NCI-H2227 (cell line): ENCODE data around the gene PXYLP1.

Source experiments
- DNase-seq: peaks from one replicate; lab custom pipeline; 2025; ENCODE audit not compliant: unreplicated experiment; lab: John Stamatoyannopoulos, UW

Gene PXYLP1

GRCh38 chr3:141246958-141247301 lies 15.3 kb downstream of the PXYLP1 start:
- no peak for DNase-seq

GRCh38 chr3:141248064-141248463 lies 16.4 kb downstream of the PXYLP1 start:
- DNase-seq, result no peak

- DNase-seq, result no peak
Observed at GRCh38 chr3:141249041-141249440, 17.4 kb downstream of the PXYLP1 start.

- peak; percentile 3 for DNase-seq
Observed at GRCh38 chr3:141250342-141250741, 18.7 kb downstream of the PXYLP1 start.

- DNase-seq, result no peak
Observed at GRCh38 chr3:141250828-141251227, 19.2 kb downstream of the PXYLP1 start.

GRCh38 chr3:141253326-141253725 lies 21.7 kb downstream of the PXYLP1 start:
- DNase-seq, result no peak

- no peak for DNase-seq
Observed at GRCh38 chr3:141253811-141254210, 22.2 kb downstream of the PXYLP1 start.

GRCh38 chr3:141255137-141255845 lies 23.7 kb downstream of the PXYLP1 start:
- DNase-seq, result no peak

- DNase-seq, result no peak
Observed at GRCh38 chr3:141255846-141256261, 24.2 kb downstream of the PXYLP1 start.

- DNase-seq, result no peak
Observed at GRCh38 chr3:141256820-141257219, 25.2 kb downstream of the PXYLP1 start.

GRCh38 chr3:141257961-141258360 lies 26.3 kb downstream of the PXYLP1 start:
- no peak for DNase-seq

- no peak for DNase-seq
Observed at GRCh38 chr3:141258973-141259372, 27.3 kb downstream of the PXYLP1 start.

- no peak for DNase-seq
Observed at GRCh38 chr3:141259821-141260629, 28.4 kb downstream of the PXYLP1 start.

- DNase-seq, result no peak
Observed at GRCh38 chr3:141260630-141260927, 29.0 kb downstream of the PXYLP1 start.

- DNase-seq, result no peak
Observed at GRCh38 chr3:141261472-141262307, 30.1 kb downstream of the PXYLP1 start.

- no peak for DNase-seq
Observed at GRCh38 chr3:141262308-141262705, 30.7 kb downstream of the PXYLP1 start.

GRCh38 chr3:141266186-141266585 lies 34.6 kb downstream of the PXYLP1 start:
- DNase-seq, result no peak

GRCh38 chr3:141266797-141267555 lies 35.4 kb downstream of the PXYLP1 start:
- DNase-seq, result no peak

- DNase-seq, result no peak
Observed at GRCh38 chr3:141267629-141268028, 36.0 kb downstream of the PXYLP1 start.

GRCh38 chr3:141268306-141268705 lies 36.7 kb downstream of the PXYLP1 start:
- DNase-seq, result no peak

GRCh38 chr3:141268791-141269190 lies 37.2 kb downstream of the PXYLP1 start:
- no peak for DNase-seq
